ENCODE data around the gene UGT2B28.
"Not testable (repeated sequence)": the region's sequence is repeated elsewhere in the genome, so short reads cannot be mapped to it uniquely, and the experiment has no call there.

Gene UGT2B28

GRCh38 chr4:69343558-69344420 is 63.5 kb downstream of the UGT2B28 start:
- DNase-seq = not testable (repeated sequence)
